ENCODE measurements around the gene FAM47B.

FAM47B gene

DNA sequence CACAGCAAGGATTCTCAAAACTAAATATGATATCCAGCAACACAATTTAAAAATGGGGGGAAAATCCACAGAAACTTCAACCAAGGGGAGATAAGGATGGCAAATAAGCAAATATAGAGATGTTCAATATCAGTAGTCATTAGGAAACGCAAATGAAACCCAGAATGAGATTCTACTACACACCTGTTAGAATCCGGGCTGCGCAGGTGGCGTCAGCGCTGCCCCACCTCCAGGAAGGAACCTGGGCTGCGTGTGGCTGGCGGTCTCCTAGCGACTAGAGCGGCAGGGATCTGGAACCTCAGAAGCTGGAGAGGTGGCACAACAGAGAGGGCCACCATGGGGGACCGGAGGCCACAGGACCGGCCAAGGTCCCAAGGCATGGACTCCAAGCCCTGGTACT lies at the start of gene FAM47B:
Gene FAM47B (plus strand): TSS at position 301 of the 400 bp plus-strand sequence. CDS start 36 bp downstream, at position 337.
- no peak for DNase-seq (ENCODE audit: low read depth in 2 of 2, low spot score in 1 of 2)

DNA sequence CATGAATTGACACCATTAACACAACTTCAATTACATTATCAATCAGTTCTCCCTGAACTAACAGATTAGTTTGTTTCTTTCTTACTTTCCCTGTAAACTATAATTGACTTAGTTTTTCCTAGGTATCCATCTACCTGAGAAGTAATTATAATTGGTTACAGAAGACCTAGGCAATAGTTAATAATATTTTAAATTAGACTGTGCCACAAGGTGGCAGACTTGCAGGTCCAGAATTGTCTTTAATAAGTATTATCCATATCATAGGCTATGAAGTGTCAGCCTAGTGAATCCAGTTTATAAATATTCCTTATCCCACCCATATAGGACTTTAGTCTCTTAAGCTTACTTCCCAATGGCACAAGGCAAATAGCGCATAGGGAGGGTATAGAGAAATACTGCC lies 48.9 kb upstream of the FAM47B start:
- DNase-seq (ENCODE audit: low read depth in 2 of 2, low spot score in 1 of 2): no peak

DNA sequence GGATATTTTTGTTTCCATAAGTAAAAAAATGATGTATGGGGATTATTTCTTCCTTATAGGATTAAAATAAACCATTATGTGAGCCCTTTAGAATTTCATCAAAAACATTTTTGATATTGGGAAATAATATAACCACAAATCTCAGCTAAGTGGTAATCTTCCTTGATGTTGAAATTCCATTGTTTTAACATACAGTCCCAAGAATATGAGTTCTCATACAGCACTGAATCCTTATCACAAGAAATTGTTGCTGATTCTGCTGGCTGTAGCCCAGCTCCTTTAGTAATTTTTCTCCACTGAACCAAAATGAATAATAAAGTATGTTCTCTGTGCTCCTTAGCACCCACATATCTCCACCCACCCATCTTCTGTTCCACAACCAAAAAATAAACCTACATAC lies 41.9 kb upstream of the FAM47B start:
- no peak for DNase-seq (ENCODE audit: low read depth in 2 of 2, low spot score in 1 of 2)

DNA sequence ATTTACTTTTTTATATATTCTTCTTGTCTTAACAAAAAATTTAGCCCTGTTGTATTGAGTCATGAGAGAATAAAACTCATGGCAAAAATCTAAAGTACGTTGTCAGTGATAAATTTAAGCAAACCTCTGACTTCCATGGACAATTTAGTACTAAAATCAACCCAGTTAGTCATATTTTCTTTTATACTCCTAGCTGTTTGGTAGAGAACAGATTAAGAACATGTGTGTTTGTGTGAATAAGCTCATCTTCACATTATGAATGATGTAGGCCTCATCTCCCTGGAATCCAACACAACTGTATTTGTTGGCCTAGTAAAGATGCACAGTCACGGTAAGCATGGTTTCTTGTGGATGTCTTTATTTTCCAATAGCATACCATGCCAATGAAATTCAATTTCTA lies 40.8 kb upstream of the FAM47B start:
- DNase-seq (ENCODE audit: low read depth in 2 of 2, low spot score in 1 of 2): no peak

DNA sequence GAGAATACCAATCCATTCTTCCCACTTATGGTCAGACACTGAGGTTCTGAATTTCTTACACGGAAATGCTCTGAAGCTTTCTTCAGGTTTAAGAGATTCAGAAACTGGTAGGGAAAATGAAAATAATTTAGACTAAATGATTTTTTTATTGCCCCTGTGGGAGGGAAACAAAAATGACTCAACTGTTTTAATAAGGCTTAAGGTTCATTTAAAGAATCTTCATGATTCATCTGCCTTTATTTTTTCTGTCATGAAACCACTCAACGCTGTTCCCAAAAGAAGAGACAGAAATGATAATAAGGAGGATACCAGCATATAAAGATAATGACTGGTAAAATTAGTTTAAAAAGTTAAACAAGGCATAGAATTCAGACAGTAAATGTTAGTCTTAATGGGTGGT lies 39.3 kb upstream of the FAM47B start:
- DNase-seq (ENCODE audit: low read depth in 2 of 2, low spot score in 1 of 2): no peak

DNA sequence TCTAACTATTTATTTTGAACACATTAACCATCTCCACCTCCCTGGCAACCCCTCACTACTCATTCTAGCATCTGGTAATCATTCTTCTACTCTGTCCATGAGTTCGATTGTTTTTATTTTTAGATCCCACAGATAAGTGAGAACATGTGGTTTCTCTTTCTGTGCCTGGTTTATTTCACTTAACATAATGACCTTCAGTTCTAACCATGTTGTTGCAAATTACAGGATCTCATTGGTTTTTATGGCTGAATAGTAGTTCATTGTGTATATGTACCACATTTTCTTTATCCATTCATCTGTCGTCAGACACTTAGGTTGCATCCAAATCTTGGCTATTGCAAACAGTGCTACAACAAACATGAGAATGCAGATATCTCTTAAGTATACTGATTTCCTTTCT lies 33.4 kb upstream of the FAM47B start:
- DNase-seq (ENCODE audit: low read depth in 2 of 2, low spot score in 1 of 2): no peak

DNA sequence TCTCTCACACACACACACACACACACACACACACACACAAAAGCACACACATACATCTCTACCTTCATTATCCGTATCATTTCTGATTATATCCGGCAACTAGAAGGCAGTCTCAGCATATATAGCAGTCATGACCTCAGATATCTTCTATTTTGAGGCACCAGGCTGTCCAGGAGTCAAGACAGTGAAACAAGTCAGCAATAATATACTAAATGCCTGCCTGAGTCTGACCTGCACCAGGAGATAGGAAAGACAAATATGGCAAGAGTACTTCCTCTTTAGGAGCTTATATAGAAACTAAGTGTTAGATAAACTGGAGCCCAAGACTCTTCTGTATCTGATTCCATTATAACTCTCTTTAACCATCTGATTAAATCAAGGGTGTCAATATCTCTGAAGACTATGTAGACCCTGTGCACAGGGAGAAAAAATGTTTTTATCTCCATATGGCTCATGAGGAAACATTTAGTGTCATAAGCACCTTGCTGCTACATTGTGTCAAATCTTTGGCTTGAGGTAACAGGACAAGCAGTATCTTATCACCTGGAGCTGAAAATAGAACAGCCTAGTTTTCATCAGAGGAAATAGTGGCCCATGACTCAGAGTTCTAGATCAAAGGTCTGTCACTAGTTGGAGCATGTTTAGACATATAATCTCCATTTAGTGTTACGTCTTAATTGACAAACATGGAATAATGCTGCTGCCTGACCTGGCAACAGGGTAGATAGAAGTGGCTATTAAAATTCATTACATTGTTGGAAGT lies 27.0 kb upstream of the FAM47B start:
- no peak for DNase-seq (ENCODE audit: low read depth in 2 of 2, low spot score in 1 of 2)

DNA sequence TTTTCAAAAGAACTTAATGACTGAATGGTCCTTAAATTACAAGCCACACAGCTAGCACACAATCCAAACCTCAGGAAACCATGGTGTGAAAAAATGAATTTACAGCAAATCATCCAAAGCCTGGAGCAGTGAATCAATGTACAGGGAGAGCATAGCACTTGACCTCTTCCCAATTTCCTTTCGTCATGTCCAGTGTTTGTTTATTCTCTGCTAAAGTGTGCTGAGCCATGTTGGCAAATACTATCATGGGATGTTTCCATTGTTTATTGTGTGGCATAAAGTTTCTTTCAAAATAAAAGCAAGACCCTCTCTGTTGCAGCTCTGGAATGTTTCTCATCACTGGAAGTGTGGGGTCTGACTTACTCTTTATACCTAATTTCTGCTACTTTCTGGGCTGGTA lies 25.4 kb upstream of the FAM47B start:
- DNase-seq (ENCODE audit: low read depth in 2 of 2, low spot score in 1 of 2): no peak

DNA sequence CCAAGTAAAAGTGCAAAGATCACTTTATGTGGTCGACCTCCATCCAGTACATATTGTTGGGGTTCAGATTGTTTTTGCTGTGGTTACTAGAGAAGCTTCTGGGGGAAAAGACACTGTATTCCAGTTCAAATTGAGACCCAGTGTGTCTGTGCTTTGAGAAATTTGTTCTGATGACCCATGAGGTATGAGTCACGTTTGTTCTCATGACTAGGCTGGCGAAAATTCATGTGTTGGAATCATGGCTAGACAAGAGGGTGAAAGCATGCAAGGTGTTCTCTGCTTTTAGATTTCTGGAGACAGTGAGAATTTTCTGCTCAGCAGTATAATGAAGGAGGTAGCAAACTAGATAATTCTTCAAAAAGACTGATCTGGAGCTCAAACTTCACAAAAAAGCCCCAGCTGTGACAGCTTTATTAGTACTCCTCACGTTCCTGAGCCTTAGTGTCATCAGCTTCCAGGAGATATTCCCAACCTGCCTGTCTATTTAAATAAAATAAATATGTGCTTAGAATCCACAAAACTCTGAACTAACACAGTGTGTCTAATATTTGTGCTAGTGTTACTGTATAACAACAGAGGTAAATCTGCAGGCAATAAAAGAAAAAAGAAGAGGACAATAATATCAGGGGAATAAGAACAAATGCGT lies 24.4 kb upstream of the FAM47B start:
- DNase-seq (ENCODE audit: low read depth in 2 of 2, low spot score in 1 of 2): no peak

DNA sequence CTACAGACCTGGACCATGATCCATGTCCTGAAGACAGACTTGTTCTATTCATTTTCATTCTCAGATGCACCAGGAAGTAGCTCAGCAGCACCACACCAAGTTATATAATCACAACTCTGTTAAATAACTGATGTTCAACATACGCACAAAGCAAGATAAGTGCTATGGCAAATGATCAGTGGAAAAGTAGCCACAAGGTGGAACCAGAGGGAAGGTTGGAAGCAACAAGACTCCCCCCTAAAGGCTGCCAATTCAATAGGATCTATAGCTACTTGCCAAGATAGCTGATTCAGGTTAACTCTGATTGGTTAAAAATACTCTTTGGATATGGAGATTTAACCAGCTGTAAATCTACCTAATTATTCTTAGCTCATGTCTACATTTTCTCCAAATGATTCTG lies 23.7 kb upstream of the FAM47B start:
- DNase-seq (ENCODE audit: low read depth in 2 of 2, low spot score in 1 of 2): no peak

DNA sequence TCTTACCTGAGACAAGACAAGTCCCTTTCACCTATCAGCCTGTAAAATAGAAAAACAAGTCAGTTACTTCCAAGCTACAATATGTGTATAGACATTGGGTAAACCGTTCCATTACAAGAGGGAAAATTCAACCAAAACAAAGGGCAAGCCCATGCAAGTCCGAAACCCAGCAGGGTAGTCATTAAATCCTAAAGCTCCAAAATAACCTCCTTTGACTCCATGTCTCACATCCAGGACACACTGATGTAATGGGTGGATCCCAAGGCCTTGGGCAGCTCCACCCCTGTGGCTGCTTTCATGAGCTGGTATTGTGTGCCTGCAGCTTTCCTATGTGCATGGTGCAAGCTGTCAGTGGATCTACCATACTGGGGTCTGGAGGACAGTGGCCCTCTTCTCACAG lies 14.7 kb upstream of the FAM47B start:
- DNase-seq (ENCODE audit: low read depth in 2 of 2, low spot score in 1 of 2): no peak

DNA sequence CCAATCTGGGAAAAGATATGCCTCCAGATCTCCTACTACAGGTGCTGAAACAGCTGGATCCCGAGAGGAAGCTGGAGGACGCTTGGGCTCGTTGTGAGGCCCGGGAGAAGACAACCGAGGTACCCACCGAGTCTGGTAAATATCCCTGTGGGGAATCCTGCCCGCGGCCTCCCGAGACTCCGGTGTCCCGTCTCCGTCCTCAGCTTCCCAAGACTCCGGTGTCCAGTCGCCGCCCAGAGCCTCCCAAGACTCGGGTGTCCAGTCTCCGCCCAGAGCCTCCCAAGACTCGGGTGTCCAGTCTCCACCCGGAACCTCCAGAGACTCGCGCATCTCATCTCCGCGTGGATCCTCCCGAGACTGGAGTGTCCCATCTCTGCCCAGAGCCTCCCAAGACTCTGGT lies 639 bp downstream of the FAM47B start:
- DNase-seq (ENCODE audit: low read depth in 2 of 2, low spot score in 1 of 2): no peak

DNA sequence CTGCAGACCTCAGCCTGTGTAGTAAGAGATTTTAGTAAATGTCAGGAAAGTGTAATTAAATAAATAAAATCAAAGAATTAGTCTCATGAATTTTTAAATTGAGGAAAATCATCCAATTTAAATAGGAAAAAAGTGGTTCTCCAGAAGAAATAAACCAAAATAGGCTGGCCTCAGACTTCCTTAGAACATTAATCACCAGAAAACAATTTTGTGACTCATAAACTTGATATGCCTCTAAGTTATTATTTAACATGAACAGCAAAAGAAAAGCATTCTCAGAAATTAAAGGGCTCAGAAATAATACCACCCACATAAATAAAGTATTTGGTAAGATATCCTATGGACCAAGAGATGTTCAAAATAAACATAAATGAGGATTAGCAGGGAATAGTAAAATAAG lies 14.3 kb downstream of the FAM47B start:
- no peak for DNase-seq (ENCODE audit: low read depth in 2 of 2, low spot score in 1 of 2)

DNA sequence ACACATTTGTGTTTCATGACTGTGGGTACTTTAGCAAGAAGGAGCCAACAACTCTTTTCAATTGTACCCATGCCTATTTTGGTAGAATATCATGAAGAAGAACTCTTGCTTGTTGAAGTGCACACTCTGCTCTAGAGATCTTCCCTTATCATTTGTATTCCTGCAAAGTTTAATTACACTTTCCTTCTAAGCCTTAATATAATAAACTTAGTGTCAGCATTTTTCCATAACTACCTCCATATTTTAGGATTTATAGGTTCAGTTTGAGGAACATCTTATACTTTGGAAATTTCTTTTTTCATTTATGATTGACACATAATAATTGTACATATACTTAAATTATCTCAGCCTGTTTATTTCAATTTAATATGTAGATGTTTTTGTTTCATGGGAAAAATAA lies 19.1 kb downstream of the FAM47B start:
- no peak for DNase-seq (ENCODE audit: low read depth in 2 of 2, low spot score in 1 of 2)

DNA sequence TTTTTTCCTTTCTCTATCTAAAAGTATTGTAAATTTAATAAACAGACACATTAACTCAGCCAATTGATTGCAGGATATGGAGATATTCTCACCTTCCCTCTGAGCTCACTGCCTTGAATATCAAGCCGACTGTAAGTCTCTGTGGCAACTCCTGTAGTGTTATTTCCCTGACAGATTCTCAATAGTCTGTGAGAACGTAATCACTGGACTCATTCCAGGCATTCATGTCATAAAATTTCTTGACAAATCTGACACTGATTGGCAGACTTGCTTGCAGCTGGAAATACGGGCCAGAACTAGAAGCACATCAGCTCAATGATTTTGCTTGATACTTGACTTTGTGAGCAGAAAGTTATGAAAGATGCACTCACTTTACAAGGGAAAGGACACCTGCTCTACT lies 29.6 kb downstream of the FAM47B start:
- DNase-seq (ENCODE audit: low read depth in 2 of 2, low spot score in 1 of 2): no peak

DNA sequence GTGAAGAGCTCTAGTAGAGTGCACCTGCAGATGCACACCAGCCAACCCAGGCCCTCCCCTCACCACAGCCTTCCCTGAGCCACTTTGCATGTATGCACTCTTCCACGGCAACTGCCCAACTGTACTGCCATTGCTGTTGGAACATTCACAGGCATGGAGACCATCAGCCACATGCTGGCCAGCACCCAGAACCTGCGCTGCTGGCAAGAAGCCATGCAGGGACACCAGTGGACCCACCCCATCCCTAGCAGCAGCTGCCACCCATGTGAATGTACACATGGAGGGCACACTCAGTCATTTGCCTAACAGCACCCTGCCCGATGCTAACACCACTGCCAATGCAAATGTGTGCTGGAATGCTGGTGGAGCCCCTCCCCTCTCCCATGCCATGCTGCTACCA lies 35.6 kb downstream of the FAM47B start:
- DNase-seq (ENCODE audit: low read depth in 2 of 2, low spot score in 1 of 2): no peak

DNA sequence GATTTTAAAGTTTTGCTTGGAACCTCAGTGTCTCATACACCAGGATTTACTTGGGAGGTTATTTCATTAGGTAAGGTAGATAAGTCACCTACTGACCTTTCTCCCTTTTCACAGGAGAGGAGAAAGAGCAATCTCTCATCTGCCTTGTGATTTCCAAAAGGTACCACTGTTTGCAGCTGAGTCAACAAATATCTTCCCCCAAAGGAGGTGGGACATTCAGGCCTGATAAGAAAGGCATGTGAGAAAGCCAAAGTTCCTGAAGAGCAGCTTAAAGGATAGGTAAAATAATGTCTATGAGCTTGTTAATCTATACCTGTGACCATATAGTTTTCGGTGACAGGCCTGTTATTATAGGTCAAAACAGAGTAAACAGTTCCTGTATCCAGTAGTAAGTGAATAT lies 45.0 kb downstream of the FAM47B start:
- no peak for DNase-seq (ENCODE audit: low read depth in 2 of 2, low spot score in 1 of 2)

Measured in stimulated activated CD8-positive, alpha-beta memory T cell treated with anti-CD3 and anti-CD28 coated beads, Interleukin-4, amount 100 ng/mL, for 4 hours (primary cell).